Gastroesophageal sphincter (tissue), 4 donors: ENCODE measurements around the gene LRRC36. TPM values are rescaled to one million over a fixed set of nuclear protein-coding genes. Genes with fewer than 3 reads are reported as not detected.

Experiments used
- ATAC-seq: fragments of 150-250 bp; one replicate; pipeline ENCODE4 v1.9.1; 2016; ENCODE audit warnings: mild to moderate bottlenecking, moderate library complexity
- H3K27ac ChIP-seq, 4 donors: fragments of 200-600 bp; sonication (generic) in 3 of 4; 1 replicate in 3 of 4; 2 replicates in 1 of 4; pipeline ENCODE4 v1.5.1; 2016 to 2019
- H3K27me3 ChIP-seq: fragments of 200-600 bp; sonication (generic); one replicate; pipeline ENCODE4 v1.5.1; 2019
- H3K36me3 ChIP-seq, 2 donors: fragments of 200-600 bp; sonication (generic); one replicate each; pipeline ENCODE4 v1.5.1; 2019; ENCODE audit warnings: control low read depth in 1 of 2
- H3K4me1 ChIP-seq, 3 donors: fragments of 200-600 bp; sonication (generic); 1 replicate in 2 of 3; 2 replicates in 1 of 3; pipeline ENCODE4 v1.5.1; 2016 to 2019; ENCODE audit warnings: control low read depth in 2 of 3
- H3K4me3 ChIP-seq, 2 donors: fragments of 200-600 bp; sonication (generic); one replicate each; pipeline ENCODE4 v1.5.1; 2019; ENCODE audit warnings: mild to moderate bottlenecking in 1 of 2, moderate library complexity in 1 of 2
- H3K9me3 ChIP-seq, 3 donors: fragments of 200-600 bp; sonication (generic); one replicate each; pipeline ENCODE4 v1.5.1; 2017 to 2019; ENCODE audit warnings: control low read depth in 2 of 3
- CTCF ChIP-seq, 4 experiments: fragments of 200-600 bp in 2 of 4; fragments of 450-650 bp in 2 of 4; sonication (generic) in 1 of 4; IDR thresholded peaks; one replicate each; pipeline ENCODE4 v1.5.1; 2017 to 2019; ENCODE audit warnings: antibody characterized with exemption in 4 of 4, mild to moderate bottlenecking in 2 of 4, moderate library complexity in 2 of 4
- EP300 ChIP-seq: sonication (generic); formaldehyde crosslinking; IDR thresholded peaks from one replicate; pipeline ENCODE4 v1.6.1; 2017; ENCODE audit warnings: antibody characterized with exemption, mild to moderate bottlenecking
- POLR2A ChIP-seq, 2 donors: fragments of 450-650 bp; IDR thresholded peaks; one replicate each; pipeline ENCODE4 v1.6.1; 2017; ENCODE audit warnings: antibody characterized with exemption in 2 of 2, mild to moderate bottlenecking in 2 of 2, moderate library complexity in 1 of 2
- POLR2AphosphoS5 ChIP-seq: sonication (generic); formaldehyde crosslinking; IDR thresholded peaks from one replicate; pipeline ENCODE4 v1.6.1; 2017; ENCODE audit warnings: antibody characterized with exemption
- WGBS, 2 donors: methylation state at CpG; one replicate each; pipeline ENCODE4 v1.1.5; 2018; ENCODE audit warnings: low coverage in 1 of 2; 5-methylcytosine and 5-hydroxymethylcytosine counted together
- total RNA-seq, 4 donors: library from RNA; depleted of rRNA; stranded (reverse); fragments of >200 nt; gene quantifications; one replicate each; pipeline ENCODE4 v1.1.0, GENCODE V29; 2016

LRRC36 gene
- total RNA-seq, 4 donors from 2014 or later: 0.27 TPM; not detected in 3

DNA sequence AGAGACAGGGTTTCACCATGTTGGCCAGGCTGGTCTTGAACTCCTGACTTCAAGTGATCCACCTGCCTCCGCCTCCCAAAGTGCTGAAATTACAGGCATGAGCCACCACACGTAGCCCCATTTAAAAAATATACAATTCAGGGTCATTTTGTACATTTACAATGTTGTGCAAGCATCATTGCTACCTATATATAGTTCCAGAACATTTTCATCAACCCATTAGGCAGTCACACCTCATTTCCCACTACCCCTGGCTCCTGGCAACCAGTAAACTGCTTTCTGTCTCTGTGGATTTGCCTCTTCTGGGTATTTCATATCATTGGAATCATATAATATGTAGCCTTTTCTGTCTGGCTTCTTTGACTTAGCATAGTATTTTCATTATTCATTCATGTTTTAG lies 6.7 kb downstream of the LRRC36 start:
- no peak for ATAC-seq
- H3K4me3 ChIP-seq: no peak overlapping the region
- WGBS, 2 donors: 33 to 79% methylated on average over 1 to 2 of the region's 2 CpGs
- H3K9me3 ChIP-seq: no peaks in the 10 kb centered on the region
- H3K27ac ChIP-seq: no peak overlapping the region
- no peaks in the 10 kb centered on the region for H3K27me3 ChIP-seq
- no peak for TF ChIP-seq CTCF (IDR thresholded peaks at IDR 0.05)
- TF ChIP-seq EP300: no peak
- TF ChIP-seq POLR2A (IDR thresholded peaks at IDR 0.05): no peak
- TF ChIP-seq POLR2AphosphoS5: no peak
- H3K4me1 ChIP-seq: no peaks in the 10 kb centered on the region
- no peaks in the 10 kb centered on the region for H3K36me3 ChIP-seq

DNA sequence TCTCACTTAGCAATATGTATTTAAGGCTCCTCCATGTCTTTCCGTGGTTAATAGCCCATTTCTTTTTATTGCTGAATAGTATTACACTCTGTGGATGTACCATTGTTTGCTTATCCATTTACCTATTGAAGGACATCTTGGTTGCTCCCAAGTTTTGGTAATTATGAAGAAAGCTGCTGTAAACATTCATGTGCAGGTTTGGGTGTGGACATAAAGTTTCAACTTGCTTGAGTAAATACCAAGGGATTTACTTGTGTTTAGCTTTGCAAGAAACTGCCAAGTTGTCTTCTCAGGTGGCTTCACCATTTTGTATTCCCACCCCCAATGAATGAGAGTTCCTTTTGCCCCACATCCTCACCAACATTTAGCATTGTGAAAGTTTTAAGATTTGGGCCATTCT lies 9.5 kb downstream of the LRRC36 start:
- no peak overlapping the region for H3K27ac ChIP-seq
- H3K36me3 ChIP-seq: no peaks in the 10 kb centered on the region
- no peaks in the 10 kb centered on the region for H3K9me3 ChIP-seq
- H3K4me3 ChIP-seq: no peak overlapping the region
- 80 to 86% methylated on average over 1 of the region's 1 CpG for WGBS, 2 donors
- no peak for ATAC-seq
- no peak for TF ChIP-seq POLR2A (IDR thresholded peaks at IDR 0.05)
- TF ChIP-seq POLR2AphosphoS5: no peak
- TF ChIP-seq CTCF (IDR thresholded peaks at IDR 0.05): no peak
- no peak for TF ChIP-seq EP300
- H3K27me3 ChIP-seq: no peaks in the 10 kb centered on the region
- no peaks in the 10 kb centered on the region for H3K4me1 ChIP-seq

- Histone ChIP-seq H3K4me1 (no peaks in the 10 kb centered on the region), H3K4me3 (no peak overlapping the region), H3K9me3 (no peaks in the 10 kb centered on the region), H3K27me3 (no peaks in the 10 kb centered on the region), H3K36me3 (no peaks in the 10 kb centered on the region), H3K27ac (no peak overlapping the region)
- WGBS, 2 donors: 80 to 100% methylated on average over 1 of the region's 1 CpG
- no peak for TF ChIP-seq POLR2AphosphoS5
- no peak for TF ChIP-seq CTCF (IDR thresholded peaks at IDR 0.05)
- no peak for TF ChIP-seq POLR2A (IDR thresholded peaks at IDR 0.05)
- no peak for TF ChIP-seq EP300
- ATAC-seq: no peak
Observed at GRCh38 chr16:67336648-67337047, 10.0 kb downstream of the LRRC36 start.

DNA sequence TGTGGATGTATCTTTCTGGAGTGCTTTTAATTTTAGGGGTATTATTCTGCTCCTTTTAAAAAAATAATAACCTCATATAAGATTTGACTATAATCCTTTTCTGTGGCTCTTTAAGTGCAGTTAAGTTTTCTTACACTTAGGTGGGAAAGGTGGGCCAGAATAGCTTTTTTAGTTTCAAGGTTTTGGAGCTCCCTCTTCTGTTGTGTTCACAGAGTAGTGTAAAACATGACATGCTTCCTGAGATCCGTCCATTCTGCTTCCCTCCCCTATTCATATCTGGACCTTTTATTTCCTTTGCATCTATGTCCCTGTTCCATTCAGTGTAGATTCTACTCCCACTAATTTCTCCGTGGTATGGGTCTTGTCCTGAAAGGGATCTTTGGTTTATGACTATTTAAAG lies 12.8 kb downstream of the LRRC36 start:
- no peak overlapping the region for H3K4me3 ChIP-seq
- TF ChIP-seq POLR2A (IDR thresholded peaks at IDR 0.05) (no peak), EP300 (no peak), POLR2AphosphoS5 (no peak), CTCF (IDR thresholded peaks at IDR 0.05) (no peak)

GRCh38 chr16:67341250-67341649 lies 14.6 kb downstream of the LRRC36 start:
- Histone ChIP-seq H3K36me3 (no peaks in the 10 kb centered on the region), H3K27me3 (no peaks in the 10 kb centered on the region), H3K27ac (no peak overlapping the region), H3K4me3 (no peak overlapping the region), H3K9me3 (no peaks in the 10 kb centered on the region), H3K4me1 (no peaks in the 10 kb centered on the region)
- no peak for TF ChIP-seq CTCF (IDR thresholded peaks at IDR 0.05)
- no peak for TF ChIP-seq POLR2A (IDR thresholded peaks at IDR 0.05)
- no peak for TF ChIP-seq POLR2AphosphoS5
- TF ChIP-seq EP300: no peak
- 92 to 94% methylated on average over 3 of the region's 3 CpGs for WGBS, 2 donors
- no peak for ATAC-seq

More for the DNA sequence above, 12.8 kb downstream of the LRRC36 start:
- Histone ChIP-seq H3K9me3 (no peaks in the 10 kb centered on the region), H3K27ac (no peak overlapping the region), H3K4me1 (no peaks in the 10 kb centered on the region), H3K27me3 (no peaks in the 10 kb centered on the region), H3K36me3 (no peaks in the 10 kb centered on the region)
- WGBS, 2 donors: 11 to 20% methylated on average over 1 to 2 of the region's 2 CpGs
- ATAC-seq: no peak
